ENCODE measurements around the gene ARHGAP26.
"Not testable (repeated sequence)": the region's sequence is repeated elsewhere in the genome, so short reads cannot be mapped to it uniquely, and the experiment has no call there.

The ARHGAP26 gene

GRCh38 chr5:142965258-142966120, 195.3 kb downstream of the ARHGAP26 start:
- H3K27me3 ChIP-seq (ENCODE audit: control insufficient read depth in 2 of 2, insufficient read depth in 2 of 2, low read length in 2 of 2); H3K4me3 ChIP-seq (ENCODE audit: low read length in 2 of 2); H3K36me3 ChIP-seq (ENCODE audit: control insufficient read depth in 2 of 2, insufficient read depth in 2 of 2, low read length in 2 of 2); H3K9me3 ChIP-seq (ENCODE audit: control insufficient read depth in 2 of 2, low read length in 2 of 2); H3K4me1 ChIP-seq (ENCODE audit: control insufficient read depth in 2 of 2, insufficient read depth in 2 of 2, low read length in 2 of 2); H3K9ac ChIP-seq (ENCODE audit: low read depth in 1 of 2, low read length in 2 of 2); H3K27ac ChIP-seq (ENCODE audit: low read depth in 2 of 2, low read length in 2 of 2): not testable (repeated sequence)

- Histone ChIP-seq H3K9ac (ENCODE audit: low read depth in 1 of 2, low read length in 2 of 2) (no peak overlapping the region), H3K4me1 (ENCODE audit: control insufficient read depth in 2 of 2, insufficient read depth in 2 of 2, low read length in 2 of 2) (peaks cover 0 to 3% of the 10 kb centered on the region in 2 donors), H3K36me3 (ENCODE audit: control insufficient read depth in 2 of 2, insufficient read depth in 2 of 2, low read length in 2 of 2) (no peaks in the 10 kb centered on the region), H3K4me3 (ENCODE audit: low read length in 2 of 2) (no peak overlapping the region), H3K9me3 (ENCODE audit: control insufficient read depth in 2 of 2, low read length in 2 of 2) (no peaks in the 10 kb centered on the region), H3K27ac (ENCODE audit: low read depth in 2 of 2, low read length in 2 of 2) (no peak overlapping the region), H3K27me3 (ENCODE audit: control insufficient read depth in 2 of 2, insufficient read depth in 2 of 2, low read length in 2 of 2) (no peaks in the 10 kb centered on the region)
Observed at GRCh38 chr5:142966121-142966420, 195.9 kb downstream of the ARHGAP26 start.

GRCh38 chr5:142969186-142969585, 199.0 kb downstream of the ARHGAP26 start:
- no peak overlapping the region for H3K4me3 ChIP-seq (ENCODE audit: low read length in 2 of 2)
- H3K9me3 ChIP-seq (ENCODE audit: control insufficient read depth in 2 of 2, low read length in 2 of 2): no peaks in the 10 kb centered on the region
- H3K27ac ChIP-seq (ENCODE audit: low read depth in 2 of 2, low read length in 2 of 2): no peak overlapping the region
- no peaks in the 10 kb centered on the region for H3K27me3 ChIP-seq (ENCODE audit: control insufficient read depth in 2 of 2, insufficient read depth in 2 of 2, low read length in 2 of 2)
- no peaks in the 10 kb centered on the region for H3K36me3 ChIP-seq (ENCODE audit: control insufficient read depth in 2 of 2, insufficient read depth in 2 of 2, low read length in 2 of 2)
- H3K9ac ChIP-seq (ENCODE audit: low read depth in 1 of 2, low read length in 2 of 2): no peak overlapping the region
- H3K4me1 ChIP-seq (ENCODE audit: control insufficient read depth in 2 of 2, insufficient read depth in 2 of 2, low read length in 2 of 2): peaks cover 0 to 3% of the 10 kb centered on the region in 2 donors

- no peaks in the 10 kb centered on the region for H3K36me3 ChIP-seq (ENCODE audit: control insufficient read depth in 2 of 2, insufficient read depth in 2 of 2, low read length in 2 of 2)
- H3K9me3 ChIP-seq (ENCODE audit: control insufficient read depth in 2 of 2, low read length in 2 of 2): no peaks in the 10 kb centered on the region
- H3K4me3 ChIP-seq (ENCODE audit: low read length in 2 of 2): no peak overlapping the region
- H3K9ac ChIP-seq (ENCODE audit: low read depth in 1 of 2, low read length in 2 of 2): no peak overlapping the region
- H3K27me3 ChIP-seq (ENCODE audit: control insufficient read depth in 2 of 2, insufficient read depth in 2 of 2, low read length in 2 of 2): no peaks in the 10 kb centered on the region
- H3K27ac ChIP-seq (ENCODE audit: low read depth in 2 of 2, low read length in 2 of 2): no peak overlapping the region
- H3K4me1 ChIP-seq (ENCODE audit: control insufficient read depth in 2 of 2, insufficient read depth in 2 of 2, low read length in 2 of 2): peaks cover 0 to 3% of the 10 kb centered on the region in 2 donors
Observed at GRCh38 chr5:142969624-142970439, 199.7 kb downstream of the ARHGAP26 start.

GRCh38 chr5:142970440-142971030, 200.4 kb downstream of the ARHGAP26 start:
- Histone ChIP-seq H3K4me1 (ENCODE audit: control insufficient read depth in 2 of 2, insufficient read depth in 2 of 2, low read length in 2 of 2) (peaks cover 0 to 3% of the 10 kb centered on the region in 2 donors), H3K9ac (ENCODE audit: low read depth in 1 of 2, low read length in 2 of 2) (no peak overlapping the region), H3K36me3 (ENCODE audit: control insufficient read depth in 2 of 2, insufficient read depth in 2 of 2, low read length in 2 of 2) (no peaks in the 10 kb centered on the region), H3K9me3 (ENCODE audit: control insufficient read depth in 2 of 2, low read length in 2 of 2) (no peaks in the 10 kb centered on the region), H3K4me3 (ENCODE audit: low read length in 2 of 2) (no peak overlapping the region), H3K27me3 (ENCODE audit: control insufficient read depth in 2 of 2, insufficient read depth in 2 of 2, low read length in 2 of 2) (no peaks in the 10 kb centered on the region), H3K27ac (ENCODE audit: low read depth in 2 of 2, low read length in 2 of 2) (no peak overlapping the region)

GRCh38 chr5:142971303-142972013, 201.3 kb downstream of the ARHGAP26 start:
- H3K36me3 ChIP-seq (ENCODE audit: control insufficient read depth in 2 of 2, insufficient read depth in 2 of 2, low read length in 2 of 2): no peaks in the 10 kb centered on the region
- H3K9ac ChIP-seq (ENCODE audit: low read depth in 1 of 2, low read length in 2 of 2): no peak overlapping the region
- H3K27ac ChIP-seq (ENCODE audit: low read depth in 2 of 2, low read length in 2 of 2): no peak overlapping the region
- no peaks in the 10 kb centered on the region for H3K4me1 ChIP-seq (ENCODE audit: control insufficient read depth in 2 of 2, insufficient read depth in 2 of 2, low read length in 2 of 2)
- H3K4me3 ChIP-seq (ENCODE audit: low read length in 2 of 2): no peak overlapping the region
- no peaks in the 10 kb centered on the region for H3K9me3 ChIP-seq (ENCODE audit: control insufficient read depth in 2 of 2, low read length in 2 of 2)
- no peaks in the 10 kb centered on the region for H3K27me3 ChIP-seq (ENCODE audit: control insufficient read depth in 2 of 2, insufficient read depth in 2 of 2, low read length in 2 of 2)

GRCh38 chr5:142972064-142972570, 201.9 kb downstream of the ARHGAP26 start:
- H3K27ac ChIP-seq (ENCODE audit: low read depth in 2 of 2, low read length in 2 of 2): no peak overlapping the region
- H3K27me3 ChIP-seq (ENCODE audit: control insufficient read depth in 2 of 2, insufficient read depth in 2 of 2, low read length in 2 of 2): no peaks in the 10 kb centered on the region
- H3K36me3 ChIP-seq (ENCODE audit: control insufficient read depth in 2 of 2, insufficient read depth in 2 of 2, low read length in 2 of 2): no peaks in the 10 kb centered on the region

GRCh38 chr5:142973932-142974331, 203.8 kb downstream of the ARHGAP26 start:
- Histone ChIP-seq H3K9me3 (ENCODE audit: control insufficient read depth in 2 of 2, low read length in 2 of 2) (no peaks in the 10 kb centered on the region), H3K27me3 (ENCODE audit: control insufficient read depth in 2 of 2, insufficient read depth in 2 of 2, low read length in 2 of 2) (no peaks in the 10 kb centered on the region), H3K4me3 (ENCODE audit: low read length in 2 of 2) (no peak overlapping the region), H3K27ac (ENCODE audit: low read depth in 2 of 2, low read length in 2 of 2) (no peak overlapping the region), H3K36me3 (ENCODE audit: control insufficient read depth in 2 of 2, insufficient read depth in 2 of 2, low read length in 2 of 2) (no peaks in the 10 kb centered on the region), H3K4me1 (ENCODE audit: control insufficient read depth in 2 of 2, insufficient read depth in 2 of 2, low read length in 2 of 2) (no peaks in the 10 kb centered on the region), H3K9ac (ENCODE audit: low read depth in 1 of 2, low read length in 2 of 2) (no peak overlapping the region)

More at GRCh38 chr5:142972064-142972570, 201.9 kb downstream of the ARHGAP26 start:
- H3K9me3 ChIP-seq (ENCODE audit: control insufficient read depth in 2 of 2, low read length in 2 of 2): no peaks in the 10 kb centered on the region
- H3K4me1 ChIP-seq (ENCODE audit: control insufficient read depth in 2 of 2, insufficient read depth in 2 of 2, low read length in 2 of 2): no peaks in the 10 kb centered on the region
- no peak overlapping the region for H3K9ac ChIP-seq (ENCODE audit: low read depth in 1 of 2, low read length in 2 of 2)
- no peak overlapping the region for H3K4me3 ChIP-seq (ENCODE audit: low read length in 2 of 2)

- H3K4me1 ChIP-seq (ENCODE audit: control insufficient read depth in 2 of 2, insufficient read depth in 2 of 2, low read length in 2 of 2): no peaks in the 10 kb centered on the region
- no peak overlapping the region for H3K9ac ChIP-seq (ENCODE audit: low read depth in 1 of 2, low read length in 2 of 2)
- H3K27ac ChIP-seq (ENCODE audit: low read depth in 2 of 2, low read length in 2 of 2): no peak overlapping the region
- H3K36me3 ChIP-seq (ENCODE audit: control insufficient read depth in 2 of 2, insufficient read depth in 2 of 2, low read length in 2 of 2): no peaks in the 10 kb centered on the region
- no peaks in the 10 kb centered on the region for H3K27me3 ChIP-seq (ENCODE audit: control insufficient read depth in 2 of 2, insufficient read depth in 2 of 2, low read length in 2 of 2)
- no peaks in the 10 kb centered on the region for H3K9me3 ChIP-seq (ENCODE audit: control insufficient read depth in 2 of 2, low read length in 2 of 2)
- H3K4me3 ChIP-seq (ENCODE audit: low read length in 2 of 2): no peak overlapping the region
Observed at GRCh38 chr5:142974409-142974808, 204.2 kb downstream of the ARHGAP26 start.

Data from mucosa of rectum (tissue), 2 donors.